Trophoblast cell (in vitro differentiated cells and primary cell): Measurements from ENCODE around the gene TEX22.

Experiments used
- DNase-seq, 2 donors: peaks; one replicate each; pipeline ENCODE4 v3.0.0-alpha.2; 2016
- H2AFZ ChIP-seq: 2 replicates; pipeline ENCODE4 v1.6.1; 2013; ENCODE audit warnings: low read length, moderate library complexity, mild to moderate bottlenecking; ENCODE audit not compliant: insufficient read depth, poor library complexity
- H2AK5ac ChIP-seq: 2 replicates; pipeline ENCODE4 v1.6.1; 2013; ENCODE audit warnings: mild to moderate bottlenecking, low read length
- H2BK120ac ChIP-seq: 2 replicates; pipeline ENCODE4 v1.6.1; 2013; ENCODE audit warnings: low read length, mild to moderate bottlenecking, moderate library complexity; ENCODE audit not compliant: insufficient read depth, poor library complexity
- H2BK12ac ChIP-seq: 2 replicates; pipeline ENCODE4 v1.6.1; 2013; ENCODE audit warnings: mild to moderate bottlenecking, low read length, moderate library complexity
- H2BK5ac ChIP-seq: 2 replicates; pipeline ENCODE4 v1.6.1; 2013; ENCODE audit warnings: low read length, low read depth, moderate library complexity, mild to moderate bottlenecking; ENCODE audit not compliant: poor library complexity
- H3K14ac ChIP-seq: 2 replicates; pipeline ENCODE4 v1.6.1; 2013; ENCODE audit warnings: mild to moderate bottlenecking, low read length
- H3K18ac ChIP-seq: 2 replicates; pipeline ENCODE4 v1.6.1; 2013; ENCODE audit warnings: mild to moderate bottlenecking, low read length
- H3K23ac ChIP-seq: 2 replicates; pipeline ENCODE4 v1.6.1; 2013; ENCODE audit warnings: low read length
- H3K27ac ChIP-seq: 2 replicates; pipeline ENCODE4 v1.5.1; 2013; ENCODE audit warnings: low read depth, mild to moderate bottlenecking, inconsistent platforms, low read length, moderate library complexity
- H3K27me3 ChIP-seq: 2 replicates; pipeline ENCODE4 v1.6.1; 2013; ENCODE audit warnings: inconsistent platforms, mild to moderate bottlenecking, low read length, moderate library complexity; ENCODE audit not compliant: insufficient read depth
- H3K36me3 ChIP-seq, 2 experiments: 1 replicate in 1 of 2; 2 replicates in 1 of 2; pipeline ENCODE4 v1.6.1; 2013; ENCODE audit warnings: low read length in 2 of 2, mild to moderate bottlenecking in 2 of 2, moderate library complexity in 1 of 2; ENCODE audit not compliant: insufficient read depth in 2 of 2, control insufficient read depth in 1 of 2
- H3K4ac ChIP-seq: 2 replicates; pipeline ENCODE4 v1.6.1; 2013; ENCODE audit warnings: low read depth, mild to moderate bottlenecking, low read length, moderate library complexity
- H3K4me1 ChIP-seq, 2 experiments: 1 replicate in 1 of 2; 2 replicates in 1 of 2; pipeline ENCODE4 v1.6.1; 2013; ENCODE audit warnings: low read length in 2 of 2, mild to moderate bottlenecking in 2 of 2, moderate library complexity in 1 of 2; ENCODE audit not compliant: insufficient read depth in 2 of 2, control insufficient read depth in 1 of 2
- H3K4me2 ChIP-seq: 2 replicates; pipeline ENCODE4 v1.6.1; 2013; ENCODE audit warnings: inconsistent platforms, mild to moderate bottlenecking, low read length, moderate library complexity
- H3K4me3 ChIP-seq: 2 replicates; pipeline ENCODE4 v1.5.1; 2013; ENCODE audit warnings: mild to moderate bottlenecking, low read depth, low read length, inconsistent platforms
- H3K79me1 ChIP-seq: one replicate; pipeline ENCODE4 v1.6.1; 2013; ENCODE audit warnings: low read length
- H3K79me2 ChIP-seq: 2 replicates; pipeline ENCODE4 v1.6.1; 2013; ENCODE audit warnings: low read length, mild to moderate bottlenecking; ENCODE audit not compliant: control insufficient read depth, insufficient read depth, poor library complexity
- H3K9ac ChIP-seq: 2 replicates; pipeline ENCODE4 v1.6.1; 2013; ENCODE audit warnings: mild to moderate bottlenecking, low read length
- H3K9me3 ChIP-seq: 2 replicates; pipeline ENCODE4 v1.6.1; 2013; ENCODE audit warnings: low read depth, mild to moderate bottlenecking, control low read depth, inconsistent platforms, low read length; ENCODE audit not compliant: insufficient read depth
- H4K12ac ChIP-seq: 2 replicates; pipeline ENCODE4 v1.6.1; 2013; ENCODE audit warnings: low read depth, mild to moderate bottlenecking, low read length, moderate library complexity
- H4K8ac ChIP-seq: 2 replicates; pipeline ENCODE4 v1.6.1; 2013; ENCODE audit warnings: low read depth, mild to moderate bottlenecking, low read length, moderate library complexity
- H4K91ac ChIP-seq: one replicate; pipeline ENCODE4 v1.6.1; 2013; ENCODE audit warnings: low read depth, mild to moderate bottlenecking, low read length, moderate library complexity
- WGBS: extraction: QIAGEN DNeasy Blood & Tissue Kit; methylation state at CpG from one replicate; pipeline ENCODE4 v1.1.7; 2013; ENCODE audit warnings: missing lambda C conversion rate; ENCODE audit not compliant: insufficient read length, insufficient coverage; ENCODE audit errors: extremely low coverage; 5-methylcytosine and 5-hydroxymethylcytosine counted together

Gene TEX22

DNA sequence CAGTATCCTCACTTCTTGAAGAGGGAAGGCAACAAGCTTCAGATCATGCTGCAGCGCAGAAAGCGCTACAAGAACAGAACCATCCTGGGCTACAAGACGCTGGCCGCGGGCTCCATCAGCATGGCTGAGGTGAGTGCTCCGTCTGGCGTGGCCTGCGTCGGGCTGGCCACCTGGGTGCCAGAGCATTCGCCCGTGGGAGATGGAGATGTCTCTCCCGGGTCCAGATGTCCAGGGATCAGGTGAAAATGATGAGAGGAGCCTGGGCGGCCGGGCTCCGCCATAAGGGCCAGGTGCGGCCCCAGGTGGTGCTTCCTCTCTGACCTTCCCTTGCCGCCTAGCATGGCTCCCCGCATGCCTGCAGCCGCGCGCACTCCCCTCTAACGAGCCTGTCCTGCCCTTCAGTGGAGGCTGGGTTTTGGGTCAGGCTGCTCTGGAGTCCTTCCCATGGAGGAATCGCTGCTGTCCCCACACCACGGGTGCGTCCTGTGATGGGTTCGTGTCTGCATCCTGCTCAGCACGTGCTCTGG lies 43.2 kb upstream of the TEX22 start:
- Histone ChIP-seq H4K12ac (no peak overlapping the region), H3K4me2 (no peak overlapping the region), H3K23ac (no peak overlapping the region), H3K79me1 (no peaks in the 10 kb centered on the region), H3K4me1 (no peaks in the 10 kb centered on the region), H3K36me3 (peaks cover 19 to 24% of the 10 kb centered on the region in 2 experiments), H3K4ac (no peak overlapping the region), H2BK12ac (no peak overlapping the region), H3K4me3 (no peak overlapping the region), H3K27me3 (no peaks in the 10 kb centered on the region), H2AFZ (no peak overlapping the region), H2AK5ac (no peak overlapping the region), H4K8ac (no peak overlapping the region), H3K9me3 (no peaks in the 10 kb centered on the region), H4K91ac (no peak overlapping the region), H3K79me2 (no peaks in the 10 kb centered on the region), H3K27ac (no peak overlapping the region), H3K9ac (no peak overlapping the region), H2BK120ac (no peak overlapping the region), H3K18ac (no peak overlapping the region), H3K14ac (no peak overlapping the region), H2BK5ac (no peak overlapping the region)
- WGBS = no CpG with 5 or more reads among the region's 27 CpGs
- DNase-seq = no peak

DNA sequence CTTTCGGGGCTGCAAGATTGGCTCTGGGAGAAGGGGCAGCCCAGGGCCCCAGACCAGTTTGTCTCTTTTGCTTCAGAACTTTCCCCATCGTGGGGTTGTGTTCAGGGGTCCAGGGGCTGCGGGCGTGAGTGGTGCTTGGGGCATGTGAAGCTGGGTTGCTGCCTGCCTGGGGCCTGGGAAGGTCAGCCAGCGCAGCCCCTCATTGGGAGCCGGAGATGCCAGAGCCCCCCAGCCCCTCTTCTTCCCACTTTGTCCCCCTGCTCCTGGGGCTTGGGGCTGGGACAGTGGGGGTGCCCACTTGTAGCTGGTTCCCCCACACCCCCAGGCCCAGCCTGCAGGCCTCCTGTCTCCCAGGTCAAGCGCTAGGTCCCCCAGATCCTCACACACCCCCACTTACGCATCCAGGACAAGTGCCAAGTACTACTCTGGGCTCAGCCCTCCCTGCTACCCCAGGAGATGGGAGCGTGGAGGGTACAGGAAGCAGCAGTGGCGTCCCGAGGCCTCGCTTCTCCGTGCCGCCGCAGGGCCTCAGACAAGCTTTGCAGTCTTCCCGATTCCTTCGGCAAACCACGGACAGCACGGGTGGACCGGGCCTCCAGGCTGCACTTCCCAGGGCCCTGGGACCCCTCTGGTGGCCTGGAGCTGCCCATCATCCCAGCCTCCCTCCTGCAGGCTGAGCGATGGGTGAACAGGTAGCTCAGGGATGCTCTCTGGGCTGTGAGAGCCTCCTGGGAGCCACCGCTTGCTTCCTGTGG lies 42.3 kb upstream of the TEX22 start:
- H3K4ac ChIP-seq = no peak overlapping the region
- H3K23ac ChIP-seq = no peak overlapping the region
- H2BK12ac ChIP-seq = no peak overlapping the region
- no peak overlapping the region for H4K12ac ChIP-seq
- H4K91ac ChIP-seq = no peak overlapping the region
- no peaks in the 10 kb centered on the region for H3K9me3 ChIP-seq
- no peak overlapping the region for H2AK5ac ChIP-seq
- no CpG with 5 or more reads among the region's 22 CpGs for WGBS
- no peak overlapping the region for H2AFZ ChIP-seq
- H3K79me2 ChIP-seq = no peaks in the 10 kb centered on the region
- H3K36me3 ChIP-seq = peaks cover 19 to 24% of the 10 kb centered on the region in 2 experiments
- no peak overlapping the region for H3K14ac ChIP-seq
- no peak overlapping the region for H3K27ac ChIP-seq
- H3K9ac ChIP-seq = no peak overlapping the region
- DNase-seq = no peak
- H3K4me2 ChIP-seq = no peak overlapping the region
- H2BK120ac ChIP-seq = no peak overlapping the region
- H3K79me1 ChIP-seq = no peaks in the 10 kb centered on the region
- H3K4me1 ChIP-seq = no peaks in the 10 kb centered on the region
- H4K8ac ChIP-seq = no peak overlapping the region
- H2BK5ac ChIP-seq = no peak overlapping the region
- H3K18ac ChIP-seq = no peak overlapping the region
- no peak overlapping the region for H3K4me3 ChIP-seq
- H3K27me3 ChIP-seq = no peaks in the 10 kb centered on the region

DNA sequence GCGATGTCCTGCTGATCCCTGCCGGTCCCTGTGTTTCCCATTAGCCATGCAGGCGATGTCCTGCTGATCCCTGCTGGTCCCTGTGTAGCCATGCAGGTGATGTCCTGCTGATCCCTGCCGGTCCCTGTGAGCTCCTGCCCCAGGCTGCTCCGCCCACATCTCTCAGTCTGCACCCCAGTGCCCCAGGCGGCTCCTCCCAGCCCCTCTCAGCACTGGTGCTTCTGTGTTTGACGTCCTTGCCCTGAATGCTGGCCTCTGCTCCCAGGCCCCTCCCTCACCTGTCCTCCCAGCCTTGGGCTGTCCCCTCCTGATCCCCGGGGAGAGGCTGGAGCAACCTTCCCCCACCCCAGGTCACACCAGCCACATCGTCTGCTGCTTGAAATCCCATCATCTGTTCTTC lies 41.4 kb upstream of the TEX22 start:
- Histone ChIP-seq H3K79me2 (no peaks in the 10 kb centered on the region), H3K4ac (no peak overlapping the region), H3K27me3 (no peaks in the 10 kb centered on the region), H3K4me3 (no peak overlapping the region), H3K9me3 (no peaks in the 10 kb centered on the region), H2AK5ac (no peak overlapping the region), H3K14ac (no peak overlapping the region), H3K18ac (no peak overlapping the region), H4K91ac (no peak overlapping the region), H2BK12ac (no peak overlapping the region), H2AFZ (no peak overlapping the region), H3K36me3 (peaks cover 19 to 24% of the 10 kb centered on the region in 2 experiments), H3K27ac (no peak overlapping the region), H3K4me1 (no peaks in the 10 kb centered on the region), H3K23ac (no peak overlapping the region), H2BK5ac (no peak overlapping the region), H3K9ac (no peak overlapping the region), H2BK120ac (no peak overlapping the region), H4K8ac (no peak overlapping the region), H3K79me1 (no peaks in the 10 kb centered on the region), H3K4me2 (no peak overlapping the region), H4K12ac (no peak overlapping the region)
- no CpG with 5 or more reads among the region's 9 CpGs for WGBS
- DNase-seq = no peak

DNA sequence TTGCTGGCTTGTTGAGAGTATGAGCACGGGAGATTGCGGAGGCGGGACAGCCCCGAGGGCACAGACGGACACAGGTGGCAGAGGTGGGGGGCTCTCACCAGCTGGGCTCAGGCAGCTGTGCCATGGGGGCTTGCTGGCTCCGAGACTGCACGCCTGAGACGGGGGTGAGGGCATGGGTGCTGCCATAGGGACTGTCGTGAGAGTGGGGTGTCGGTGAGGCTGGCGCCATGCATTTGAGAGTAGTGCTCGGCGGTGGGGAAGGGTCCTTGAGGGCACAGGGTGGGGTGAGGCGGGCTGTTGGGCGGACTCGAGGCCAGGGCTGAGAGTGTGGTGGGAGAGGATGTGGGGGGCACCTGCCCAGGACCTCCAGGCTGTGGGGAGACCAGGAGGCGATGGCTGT lies 40.7 kb upstream of the TEX22 start:
- H3K9me3 ChIP-seq = no peaks in the 10 kb centered on the region
- H3K4ac ChIP-seq = no peak overlapping the region
- H3K18ac ChIP-seq = no peak overlapping the region
- no peak overlapping the region for H2AK5ac ChIP-seq
- H2BK120ac ChIP-seq = no peak overlapping the region
- no peak overlapping the region for H3K14ac ChIP-seq
- H4K12ac ChIP-seq = no peak overlapping the region
- H3K4me3 ChIP-seq = no peak overlapping the region
- no peak overlapping the region for H3K9ac ChIP-seq
- H3K4me2 ChIP-seq = no peak overlapping the region
- no peaks in the 10 kb centered on the region for H3K79me1 ChIP-seq
- no peak overlapping the region for H2AFZ ChIP-seq
- no peaks in the 10 kb centered on the region for H3K27me3 ChIP-seq
- H2BK5ac ChIP-seq = no peak overlapping the region
- no CpG with 5 or more reads among the region's 17 CpGs for WGBS
- peaks cover 19 to 24% of the 10 kb centered on the region in 2 experiments for H3K36me3 ChIP-seq
- DNase-seq = no peak
- no peak overlapping the region for H4K8ac ChIP-seq
- no peaks in the 10 kb centered on the region for H3K4me1 ChIP-seq
- H3K27ac ChIP-seq = no peak overlapping the region
- H4K91ac ChIP-seq = no peak overlapping the region
- H2BK12ac ChIP-seq = no peak overlapping the region
- H3K23ac ChIP-seq = no peak overlapping the region
- no peaks in the 10 kb centered on the region for H3K79me2 ChIP-seq
